Lower lobe of right lung (tissue), 2 donors: ENCODE data around the gene CFAP99. TPM values are rescaled to one million over a fixed set of nuclear protein-coding genes. Genes with fewer than 3 reads are reported as not detected.

Source experiments
- ATAC-seq, 2 donors: fragments of 200-7000 bp; cut with Tn5 transposase; one replicate each; pipeline ENCODE4 v1.9.1; 2020 to 2022; ENCODE audit warnings: mild to moderate bottlenecking in 2 of 2, moderate library complexity in 2 of 2
- DNase-seq: peaks from one replicate; pipeline ENCODE4 v3.0.0-alpha.2; 2020
- H3K27ac ChIP-seq: fragments of 200-600 bp; one replicate; pipeline ENCODE4 v1.8.0; 2022
- H3K27me3 ChIP-seq: fragments of 200-600 bp; one replicate; pipeline ENCODE4 v1.8.0; 2022; ENCODE audit warnings: low read depth
- H3K36me3 ChIP-seq: fragments of 200-600 bp; one replicate; pipeline ENCODE4 v1.8.0; 2022; ENCODE audit warnings: mild to moderate bottlenecking
- H3K4me1 ChIP-seq: fragments of 200-600 bp; one replicate; pipeline ENCODE4 v1.8.0; 2022
- H3K4me3 ChIP-seq: fragments of 200-600 bp; one replicate; pipeline ENCODE4 v1.8.0; 2022; ENCODE audit warnings: mild to moderate bottlenecking
- H3K9me3 ChIP-seq: fragments of 200-600 bp; one replicate; pipeline ENCODE4 v1.8.0; 2022
- intact Hi-C: fragments of 100-400 bp; cut with DNase I; formaldehyde crosslinking; loops from one replicate; pipeline ENCODE4 v1.11.0; 2022
- total RNA-seq: library from RNA; stranded (reverse); fragmentation: NEBNext Ultra II Directional; extraction: Animal tissue kit (Norgen Biotek cat#: 25700); gene quantifications from one replicate; pipeline ENCODE4 v1.2.1, GENCODE V29; 2021
- TF ChIP-seq, protein P1 (sequence below): fragments of 200-600 bp; IDR thresholded peaks from one replicate; pipeline ENCODE4 v1.8.0; 2022; ENCODE audit warnings: antibody characterized with exemption, mild to moderate bottlenecking
- donor health status: DM: no; HTN: yes; CAD: no; lungs with severe emphysema.

The CFAP99 gene
- total RNA-seq, 1 donor from 2014 or later, result 4.3 TPM

GRCh38 chr4:2424581-2424980 is 5.8 kb downstream of the CFAP99 start:
- no peak for ATAC-seq
- intact Hi-C loops, result no loop called here
- peaks cover 2% of the 10 kb centered on the region for H3K4me1 ChIP-seq
- peak; percentile 42 for DNase-seq
- no peaks in the 10 kb centered on the region for H3K9me3 ChIP-seq
- TF ChIP-seq, protein P1, sequence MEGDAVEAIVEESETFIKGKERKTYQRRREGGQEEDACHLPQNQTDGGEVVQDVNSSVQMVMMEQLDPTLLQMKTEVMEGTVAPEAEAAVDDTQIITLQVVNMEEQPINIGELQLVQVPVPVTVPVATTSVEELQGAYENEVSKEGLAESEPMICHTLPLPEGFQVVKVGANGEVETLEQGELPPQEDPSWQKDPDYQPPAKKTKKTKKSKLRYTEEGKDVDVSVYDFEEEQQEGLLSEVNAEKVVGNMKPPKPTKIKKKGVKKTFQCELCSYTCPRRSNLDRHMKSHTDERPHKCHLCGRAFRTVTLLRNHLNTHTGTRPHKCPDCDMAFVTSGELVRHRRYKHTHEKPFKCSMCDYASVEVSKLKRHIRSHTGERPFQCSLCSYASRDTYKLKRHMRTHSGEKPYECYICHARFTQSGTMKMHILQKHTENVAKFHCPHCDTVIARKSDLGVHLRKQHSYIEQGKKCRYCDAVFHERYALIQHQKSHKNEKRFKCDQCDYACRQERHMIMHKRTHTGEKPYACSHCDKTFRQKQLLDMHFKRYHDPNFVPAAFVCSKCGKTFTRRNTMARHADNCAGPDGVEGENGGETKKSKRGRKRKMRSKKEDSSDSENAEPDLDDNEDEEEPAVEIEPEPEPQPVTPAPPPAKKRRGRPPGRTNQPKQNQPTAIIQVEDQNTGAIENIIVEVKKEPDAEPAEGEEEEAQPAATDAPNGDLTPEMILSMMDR, result no peak
- no peaks in the 10 kb centered on the region for H3K36me3 ChIP-seq
- peaks cover 26% of the 10 kb centered on the region for H3K27me3 ChIP-seq
- no peak overlapping the region for H3K4me3 ChIP-seq
- no peak overlapping the region for H3K27ac ChIP-seq

- TF ChIP-seq, protein P1, result no peak
- DNase-seq, result no peak
- Histone ChIP-seq H3K36me3 (no peaks in the 10 kb centered on the region), H3K4me1 (no peaks in the 10 kb centered on the region), H3K27me3 (peaks cover 22% of the 10 kb centered on the region), H3K9me3 (peaks cover 1% of the 10 kb centered on the region), H3K4me3 (no peak overlapping the region), H3K27ac (no peak overlapping the region)
- intact Hi-C loops, result no loop called here
- peak in 1 of 2 donors; percentile 11 for ATAC-seq
Measured at GRCh38 chr4:2425386-2426068, 6.8 kb downstream of the CFAP99 start.

- TF ChIP-seq, protein P1, result no peak
- DNase-seq (no peak), ATAC-seq (no peak)
- Histone ChIP-seq H3K27ac (no peak overlapping the region), H3K4me1 (no peaks in the 10 kb centered on the region), H3K27me3 (peaks cover 19% of the 10 kb centered on the region), H3K36me3 (no peaks in the 10 kb centered on the region), H3K4me3 (no peak overlapping the region), H3K9me3 (peaks cover 3% of the 10 kb centered on the region)
- intact Hi-C loops, result no loop called here
Measured at GRCh38 chr4:2426069-2426397, 7.3 kb downstream of the CFAP99 start.

- Histone ChIP-seq H3K36me3 (no peaks in the 10 kb centered on the region), H3K4me3 (no peak overlapping the region), H3K4me1 (no peaks in the 10 kb centered on the region), H3K9me3 (peaks cover 3% of the 10 kb centered on the region), H3K27ac (no peak overlapping the region), H3K27me3 (peaks cover 16% of the 10 kb centered on the region)
- TF ChIP-seq, protein P1, result no peak
- intact Hi-C loops, result no loop called here
- DNase-seq (no peak), ATAC-seq (no peak)
Measured at GRCh38 chr4:2426711-2427275, 8.0 kb downstream of the CFAP99 start.

- DNase-seq (no peak), ATAC-seq (no peak)
- H3K9me3 ChIP-seq, result peaks cover 3% of the 10 kb centered on the region
- TF ChIP-seq, protein P1, result no peak
- H3K4me3 ChIP-seq, result no peak overlapping the region
- no peak overlapping the region for H3K27ac ChIP-seq
- H3K4me1 ChIP-seq, result no peaks in the 10 kb centered on the region
- intact Hi-C loops, result no loop called here
- no peaks in the 10 kb centered on the region for H3K36me3 ChIP-seq
- peaks cover 11% of the 10 kb centered on the region for H3K27me3 ChIP-seq
Measured at GRCh38 chr4:2427383-2428334, 8.9 kb downstream of the CFAP99 start.
